C4-2B (cell line): ENCODE data around the gene SSBP2.

Experiments used
- CTCF ChIP-seq: fragments of 450-650 bp; conservative IDR thresholded peaks from 2 replicates; pipeline ENCODE4 v1.5.1; 2017; ENCODE audit warnings: mild to moderate bottlenecking
- ZFX ChIP-seq: fragments of 450-650 bp; IDR thresholded peaks from 2 replicates; pipeline ENCODE4 v1.6.1; 2017

GRCh38 chr5:81547001-81547400 lies 203.9 kb downstream of the SSBP2 start:
- TF ChIP-seq CTCF (no peak), ZFX (no peak)
